SKM-1 treated with dmso at 0.1 percent for 144 hours (cell line): ENCODE data around the gene LAPTM4A.

Experiments used
- DNase-seq: peaks from one replicate; lab custom pipeline; 2025; ENCODE audit not compliant: unreplicated experiment; lab: John Stamatoyannopoulos, UW

The LAPTM4A gene

GRCh38 chr2:20025065-20025786 is 26.2 kb downstream of the LAPTM4A start:
- no peak for DNase-seq

- no peak for DNase-seq
These were observed 27.7 kb downstream of the LAPTM4A start for GRCh38 chr2:20023688-20024087.

DNA sequence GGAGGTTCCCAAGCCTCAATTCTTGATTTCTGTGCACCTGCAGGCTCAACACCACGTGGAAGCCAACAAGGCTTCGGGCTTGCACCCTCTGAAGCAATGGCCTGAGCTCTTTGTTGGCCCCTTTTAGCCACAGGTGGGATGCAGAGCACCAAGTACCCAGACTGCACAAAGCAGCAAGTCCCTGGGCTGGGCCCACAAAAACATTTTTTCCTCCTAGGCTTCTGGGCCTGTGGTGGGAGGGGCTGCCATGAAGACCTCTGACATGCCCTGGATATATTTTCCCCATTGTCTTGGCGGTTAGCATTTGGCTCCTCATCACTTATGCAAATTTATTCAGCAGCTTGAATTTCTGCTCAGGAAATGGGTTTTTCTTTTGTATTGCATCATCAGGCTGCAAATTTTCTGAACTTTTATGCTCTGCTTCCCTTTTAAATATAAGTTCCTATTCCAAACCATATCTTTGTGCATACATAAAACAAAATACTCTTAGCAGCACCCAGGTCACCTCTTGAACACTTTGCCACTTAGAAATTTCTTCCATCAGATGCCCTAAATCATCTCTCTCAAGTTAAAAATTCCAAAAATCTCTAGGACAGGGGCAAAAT is 29.9 kb downstream of the LAPTM4A start:
- no peak for DNase-seq

GRCh38 chr2:20019747-20020146 is 31.7 kb downstream of the LAPTM4A start:
- DNase-seq = no peak

DNA sequence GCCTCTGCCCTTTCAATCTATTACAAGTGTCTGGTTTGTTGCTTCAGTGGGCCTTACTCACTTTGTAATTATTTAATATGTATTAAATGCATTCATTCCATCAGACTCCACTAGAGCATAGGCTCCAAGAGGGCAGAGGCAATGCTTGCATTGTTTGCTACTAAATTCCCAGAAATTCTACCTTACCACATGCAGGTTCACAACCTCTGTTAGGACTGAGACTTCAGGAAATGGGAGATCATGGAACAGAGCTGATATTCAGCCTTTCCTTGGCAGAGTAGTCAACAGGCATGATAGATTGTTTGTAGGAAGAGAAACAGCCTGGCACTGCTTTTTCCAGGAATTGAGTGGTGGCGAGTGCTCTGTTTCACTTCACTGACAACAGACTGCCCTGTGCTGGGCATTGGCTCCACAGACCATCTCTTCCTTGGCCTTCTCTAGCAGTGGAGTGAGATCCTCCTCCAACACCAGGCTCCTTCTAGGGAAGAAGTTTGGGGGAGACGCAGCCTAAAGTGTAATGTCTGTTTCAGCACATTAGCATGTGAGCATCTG is 32.8 kb downstream of the LAPTM4A start:
- no peak for DNase-seq

GRCh38 chr2:20016346-20016745 is 35.1 kb downstream of the LAPTM4A start:
- DNase-seq = no peak

DNA sequence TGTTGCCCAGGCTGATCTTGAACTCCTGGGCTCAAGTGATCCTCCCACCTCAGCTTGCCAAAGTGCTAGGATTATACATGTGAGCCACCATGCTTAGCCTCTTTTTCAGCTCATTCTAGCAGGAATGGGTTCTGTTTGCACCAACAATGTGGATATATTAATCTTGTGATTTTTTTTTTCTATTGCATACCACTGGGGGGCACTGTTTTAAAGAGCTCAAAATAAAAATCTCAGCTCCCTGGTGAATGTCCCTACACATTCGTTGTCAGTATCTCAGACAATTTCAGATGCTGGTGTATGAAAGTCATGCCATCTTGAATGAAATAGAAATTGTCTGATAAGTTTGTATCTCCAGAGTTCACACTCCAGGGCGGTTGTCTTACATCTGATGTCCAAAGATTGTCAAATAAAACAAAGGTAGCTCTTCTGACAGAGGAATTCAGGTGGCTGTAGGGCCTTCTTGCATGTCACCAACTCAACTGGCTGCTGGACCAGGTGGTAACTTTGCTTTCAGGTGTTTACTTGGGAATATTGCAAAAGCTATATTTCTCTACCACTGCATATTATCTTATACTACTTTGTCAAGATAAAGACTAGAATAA is 35.8 kb downstream of the LAPTM4A start:
- DNase-seq = peak; percentile 36

DNA sequence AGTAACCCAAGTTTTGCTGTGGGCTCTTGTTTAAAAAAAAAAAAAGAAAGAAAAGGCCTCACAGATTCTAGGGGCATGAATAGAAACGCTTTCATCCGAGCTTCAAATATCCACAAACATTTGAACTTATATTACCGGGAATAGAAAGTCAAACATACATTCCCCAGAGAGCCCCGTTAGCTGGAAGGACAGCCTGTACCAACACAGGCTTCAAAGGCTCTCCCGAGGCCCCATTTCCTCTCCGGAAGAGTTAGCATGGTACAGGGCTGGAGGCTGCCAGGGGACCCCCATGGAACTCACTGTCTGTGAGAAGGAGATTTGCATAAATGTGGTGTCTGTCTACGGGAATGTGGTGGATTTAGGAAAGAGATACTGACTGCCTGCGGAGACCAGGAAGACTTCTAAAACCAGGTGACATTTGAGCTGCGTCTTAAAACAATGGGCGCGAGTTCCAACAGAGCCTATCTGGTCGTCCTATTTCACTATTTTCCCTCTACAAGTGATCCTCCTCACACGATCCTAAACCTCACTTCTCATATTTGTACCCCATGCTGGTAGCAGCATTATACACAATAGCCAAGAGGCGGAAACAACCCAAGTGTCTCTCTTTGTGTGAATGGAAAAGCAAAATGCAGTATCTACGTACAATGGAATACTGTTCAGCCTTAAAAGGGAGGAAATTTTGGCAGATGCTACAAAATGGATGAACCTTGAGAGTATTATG is 38.1 kb downstream of the LAPTM4A start:
- no peak for DNase-seq

DNA sequence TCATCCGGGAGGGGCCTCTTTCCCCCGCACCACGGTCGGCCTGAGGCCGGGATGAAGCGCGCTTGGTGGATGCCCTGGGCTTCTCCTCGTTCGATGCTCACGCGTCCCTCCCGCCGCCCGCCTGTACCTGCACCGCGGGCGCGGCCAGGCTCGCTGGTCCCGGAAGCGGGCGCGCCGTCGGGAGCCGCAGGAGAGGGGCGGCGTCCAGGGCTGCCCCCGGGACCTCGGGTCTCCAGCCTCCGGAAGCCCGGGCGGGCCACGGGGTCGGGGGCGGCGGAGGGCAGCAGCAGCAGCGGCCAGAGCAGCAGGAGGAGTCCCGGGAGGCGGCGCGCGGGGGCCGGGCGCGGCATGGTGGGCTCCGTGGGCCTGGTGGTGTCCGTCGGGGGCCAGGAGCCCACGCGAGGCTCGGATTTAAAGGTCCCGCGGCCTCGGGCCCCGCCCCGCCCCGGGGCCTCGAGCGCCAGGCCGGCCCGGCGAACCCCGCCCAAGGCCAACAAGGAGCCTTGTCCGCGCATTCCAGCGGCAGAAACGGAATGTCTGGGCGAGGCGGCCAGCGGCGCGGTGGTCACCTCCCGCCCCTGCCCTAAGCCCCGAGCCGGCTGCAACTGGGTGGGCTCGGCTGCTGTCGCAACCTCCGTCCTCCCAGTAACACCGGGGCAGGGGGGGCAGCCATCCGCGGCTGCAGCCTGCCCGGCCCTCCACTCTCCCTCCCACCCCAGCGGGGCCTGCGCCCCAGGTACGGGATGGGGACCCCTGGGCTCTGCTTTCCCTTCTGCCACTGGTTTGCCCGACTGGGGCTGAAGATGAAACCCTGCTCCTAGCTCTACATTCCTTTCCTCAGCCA is 38.9 kb downstream of the LAPTM4A start, which contains the start of gene MATN3:
Gene MATN3 (minus strand): TSS at position 387 of the 844 bp plus-strand sequence. CDS start 37 bp downstream, at position 350.
- no peak for DNase-seq

DNA sequence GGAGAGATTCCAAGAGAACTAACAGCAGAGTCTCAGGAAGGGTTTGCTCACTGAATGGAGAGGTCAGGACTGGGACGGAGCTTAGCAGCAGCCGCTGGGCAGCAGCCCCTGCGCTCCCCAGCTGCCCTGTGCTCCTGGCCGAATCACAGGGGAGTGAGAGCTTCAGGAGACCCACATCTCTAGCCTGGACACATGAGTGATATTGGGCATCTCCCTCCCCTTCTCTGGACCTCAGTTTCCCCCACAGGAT is 39.5 kb downstream of the LAPTM4A start:
- DNase-seq = no peak

GRCh38 chr2:20011276-20012031 is 40.0 kb downstream of the LAPTM4A start:
- no peak for DNase-seq

- DNase-seq = no peak
These were observed 42.7 kb downstream of the LAPTM4A start for GRCh38 chr2:20008703-20009102.

DNA sequence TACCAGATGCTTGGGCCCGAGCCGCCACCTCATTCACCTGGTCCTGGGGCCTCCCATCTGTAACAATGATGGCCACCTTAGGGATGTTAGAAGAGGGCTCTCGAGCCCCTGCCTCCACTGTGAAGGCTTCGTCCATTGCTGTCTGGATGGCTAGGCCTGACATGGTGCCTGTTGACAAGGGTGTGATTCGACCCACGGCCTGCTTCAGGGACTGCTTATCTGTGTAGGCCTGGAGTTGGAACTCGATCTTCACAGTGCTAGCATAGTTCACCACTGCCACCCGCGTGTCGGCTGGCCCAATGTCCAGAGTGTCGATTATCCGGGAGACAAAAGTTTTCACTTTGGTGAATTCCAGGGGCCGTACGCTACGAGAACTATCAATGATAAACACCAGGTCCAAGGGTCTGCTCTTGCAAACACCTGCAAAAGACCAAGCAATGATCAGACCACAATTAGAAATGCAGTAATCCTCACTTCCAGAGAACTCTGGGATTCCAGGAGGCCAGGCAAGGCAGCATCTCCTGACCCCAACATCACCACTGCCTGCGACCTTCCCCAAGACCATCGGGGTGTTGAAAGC is 45.4 kb downstream of the LAPTM4A start:
- DNase-seq = no peak

DNA sequence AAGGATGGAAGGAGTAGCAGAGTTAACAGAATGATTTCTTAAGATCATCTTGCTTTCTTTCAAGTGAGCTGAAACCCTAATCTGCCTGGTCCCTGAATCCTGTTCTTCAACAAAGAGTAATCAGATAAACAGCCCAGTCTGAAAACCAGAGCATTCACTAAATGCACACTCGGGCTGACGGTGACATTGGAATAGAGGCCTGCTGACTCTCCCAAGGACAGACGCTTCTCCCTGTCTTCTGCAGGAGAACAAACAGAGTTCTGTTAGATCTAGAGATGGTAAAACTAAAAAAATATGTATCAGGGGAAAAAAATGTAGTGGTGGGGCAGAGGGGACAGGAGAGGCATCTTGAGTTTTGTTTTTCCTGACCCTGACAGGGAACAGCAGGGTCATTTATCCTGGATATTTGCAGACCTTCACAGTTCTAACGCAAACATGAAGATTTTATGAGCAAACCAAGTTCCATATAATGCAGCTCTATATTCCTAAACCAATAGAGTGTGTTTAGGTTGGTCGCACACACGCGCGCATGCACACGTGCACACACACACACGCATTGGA is 46.3 kb downstream of the LAPTM4A start:
- no peak for DNase-seq

DNA sequence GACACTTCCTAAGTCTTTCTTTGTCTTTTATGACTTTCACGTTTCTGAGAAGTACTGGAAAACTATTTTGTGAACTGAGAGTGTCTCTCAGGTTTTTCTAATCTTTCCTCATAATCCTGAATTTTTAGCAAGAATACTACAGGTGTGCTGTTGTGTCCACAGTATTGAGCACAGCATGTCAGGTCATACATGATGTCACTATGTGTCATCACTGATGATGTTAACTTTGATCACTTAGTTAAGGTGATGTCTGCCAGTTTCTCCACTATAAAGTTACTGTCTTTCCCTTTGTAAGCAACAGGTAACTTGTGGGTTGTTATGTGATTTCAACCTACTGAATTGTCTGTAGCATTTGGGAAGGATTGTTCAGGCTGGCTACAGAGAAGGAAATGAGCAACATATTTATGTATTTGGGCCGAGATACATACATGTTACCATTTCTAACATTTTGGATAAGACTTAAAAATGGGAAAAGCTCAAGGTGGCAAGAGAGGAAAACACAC is 50.0 kb downstream of the LAPTM4A start:
- DNase-seq = no peak

- no peak for DNase-seq
These were observed 57.7 kb downstream of the LAPTM4A start for GRCh38 chr2:19993731-19994130.

GRCh38 chr2:19991895-19992294 is 59.5 kb downstream of the LAPTM4A start:
- DNase-seq = no peak

- no peak for DNase-seq
These were observed 61.1 kb downstream of the LAPTM4A start for GRCh38 chr2:19990416-19990728.

DNA sequence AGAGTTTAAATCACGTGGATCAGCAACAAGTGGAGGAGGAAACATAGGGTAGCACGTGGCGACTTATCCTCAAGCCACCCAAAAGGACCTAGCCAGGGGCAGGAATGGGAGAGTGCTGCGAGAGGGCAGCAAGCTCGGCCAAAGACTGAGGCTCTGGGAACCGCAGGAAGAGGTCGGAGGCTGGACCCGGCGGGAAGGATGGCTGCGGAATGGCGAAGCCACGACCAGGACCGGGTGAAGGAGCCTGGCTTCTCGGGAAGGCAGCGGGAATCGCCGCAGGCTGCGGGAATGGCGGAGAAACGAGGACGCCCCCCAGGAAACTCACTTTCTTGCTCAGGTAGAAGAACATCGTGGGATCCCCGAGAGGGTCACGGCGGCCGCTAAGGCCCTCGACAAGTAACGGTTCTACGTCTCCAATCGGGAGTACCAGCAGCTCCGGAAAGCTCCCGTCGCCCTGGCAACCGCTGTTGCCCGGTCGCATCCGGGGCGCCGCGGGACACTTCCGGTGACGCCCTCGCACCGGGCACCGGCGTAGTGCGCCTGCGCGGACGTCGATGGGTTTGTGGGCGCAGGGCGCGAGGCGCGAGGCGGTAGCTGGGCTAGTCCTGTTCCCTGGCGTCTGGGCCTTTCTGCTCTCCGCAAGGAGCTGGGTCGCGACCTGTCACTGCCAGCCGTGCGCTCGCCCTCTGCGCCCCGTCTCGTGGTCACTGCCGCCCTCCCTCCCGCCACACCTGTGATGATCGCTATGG is 61.6 kb downstream of the LAPTM4A start, which contains the start of gene WDR35:
Gene WDR35 (minus strand): TSS at position 439 of the 749 bp plus-strand sequence. CDS start 90 bp downstream, at position 349.
- DNase-seq = peak; percentile 76
